Colonic mucosa (tissue), 4 donors: ENCODE data around the gene CCT8. TPM values are rescaled to one million over a fixed set of nuclear protein-coding genes. Genes with fewer than 3 reads are reported as not detected.
A peak's percentile ranks its signal among the peaks of the same experiment; 100 is the strongest.

Source experiments
- DNase-seq: peaks from one replicate; pipeline ENCODE4 v3.0.0-alpha.2; 2020
- H3K27ac ChIP-seq: fragments of 200-600 bp; one replicate; pipeline ENCODE4 v1.8.0; 2021
- H3K27me3 ChIP-seq: fragments of 200-600 bp; one replicate; pipeline ENCODE4 v1.8.0; 2021
- H3K36me3 ChIP-seq: fragments of 200-600 bp; one replicate; pipeline ENCODE4 v1.8.0; 2021
- H3K4me1 ChIP-seq: fragments of 200-600 bp; one replicate; pipeline ENCODE4 v1.8.0; 2021; ENCODE audit warnings: mild to moderate bottlenecking
- H3K4me3 ChIP-seq: fragments of 200-600 bp; one replicate; pipeline ENCODE4 v1.8.0; 2021
- H3K9ac ChIP-seq, 2 donors: one replicate each; pipeline ENCODE4 v1.7.0; 2013; ENCODE audit warnings: control low read depth in 2 of 2, low read depth in 2 of 2, low read length in 2 of 2
- H3K9me3 ChIP-seq: fragments of 200-600 bp; one replicate; pipeline ENCODE4 v1.8.0; 2021
- intact Hi-C: fragments of 100-400 bp; cut with DNase I; formaldehyde crosslinking; loops from one replicate; pipeline ENCODE4 v1.14.1; 2022
- total RNA-seq, 2 donors: library from RNA; stranded (reverse); fragmentation: NEBNext Ultra II Directional in 1 of 2; extraction: Animal tissue kit (Norgen Biotek cat#: 25700) in 1 of 2; gene quantifications; one replicate each; pipeline ENCODE4 v1.2.1, GENCODE V29; 2021
- TF ChIP-seq, protein P1 (sequence below): fragments of 200-600 bp; IDR thresholded peaks from one replicate; pipeline ENCODE4 v1.8.0; 2022; ENCODE audit warnings: antibody characterized with exemption, mild to moderate bottlenecking
- donor health status: healthy.
- donor health status: DM: no; HTN: no; CAD: no.
- donor health status: DM: no; HTN: no; CAD: no.

The CCT8 gene
- total RNA-seq, 2 donors from 2014 or later: 106 to 190 TPM

DNA sequence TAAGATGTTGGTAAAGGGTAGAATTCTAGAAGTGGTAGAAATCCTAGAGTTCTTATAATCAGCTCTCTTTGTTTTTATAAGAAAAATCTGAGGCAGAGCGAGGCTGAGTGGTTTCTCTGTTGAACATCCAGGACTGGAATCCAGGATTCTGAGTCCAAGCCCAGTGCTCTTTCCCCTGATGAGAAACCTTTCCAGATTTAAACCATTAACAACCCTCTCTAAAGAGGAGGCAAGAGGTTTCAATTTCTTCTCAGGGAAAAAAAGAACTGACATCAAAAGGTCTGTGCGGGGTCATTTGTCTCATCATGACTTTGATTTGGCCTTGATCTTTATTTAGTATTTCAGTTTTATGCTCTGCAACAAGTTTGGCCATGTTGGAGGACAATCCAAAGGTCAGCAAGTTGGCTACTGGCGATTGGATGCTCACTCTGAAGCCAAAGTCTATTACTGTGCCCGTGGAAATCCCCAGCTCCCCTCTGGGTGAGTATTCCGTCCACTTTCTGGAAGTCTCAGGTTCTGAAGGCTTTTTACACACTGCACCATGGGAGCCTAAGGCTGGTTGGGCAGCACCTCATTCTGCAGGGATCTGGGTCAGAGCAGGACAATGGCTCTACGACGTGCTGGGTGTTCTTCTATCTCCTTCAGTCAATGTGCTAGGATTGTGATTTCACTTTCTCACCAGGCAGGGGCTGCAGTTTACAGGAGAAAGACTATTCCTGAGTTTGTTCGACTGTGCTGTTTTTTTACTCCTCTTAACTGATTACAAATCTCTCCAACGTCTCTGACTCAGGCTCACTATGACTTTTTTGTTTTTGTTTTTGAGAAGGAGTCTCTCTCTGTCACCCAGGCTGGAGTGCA lies 18.9 kb upstream of the CCT8 start:
- Histone ChIP-seq H3K9ac (no peak overlapping the region), H3K4me3 (no peak overlapping the region), H3K9me3 (no peaks in the 10 kb centered on the region), H3K36me3 (no peaks in the 10 kb centered on the region), H3K27ac (no peak overlapping the region), H3K27me3 (no peaks in the 10 kb centered on the region), H3K4me1 (no peaks in the 10 kb centered on the region)
- DNase-seq: no peak
- intact Hi-C loops: loop anchor here (5.0 kb wide), 1 partner anchor 70 kb away; no protein-coding TSS in a partner anchor
- TF ChIP-seq, protein P1, sequence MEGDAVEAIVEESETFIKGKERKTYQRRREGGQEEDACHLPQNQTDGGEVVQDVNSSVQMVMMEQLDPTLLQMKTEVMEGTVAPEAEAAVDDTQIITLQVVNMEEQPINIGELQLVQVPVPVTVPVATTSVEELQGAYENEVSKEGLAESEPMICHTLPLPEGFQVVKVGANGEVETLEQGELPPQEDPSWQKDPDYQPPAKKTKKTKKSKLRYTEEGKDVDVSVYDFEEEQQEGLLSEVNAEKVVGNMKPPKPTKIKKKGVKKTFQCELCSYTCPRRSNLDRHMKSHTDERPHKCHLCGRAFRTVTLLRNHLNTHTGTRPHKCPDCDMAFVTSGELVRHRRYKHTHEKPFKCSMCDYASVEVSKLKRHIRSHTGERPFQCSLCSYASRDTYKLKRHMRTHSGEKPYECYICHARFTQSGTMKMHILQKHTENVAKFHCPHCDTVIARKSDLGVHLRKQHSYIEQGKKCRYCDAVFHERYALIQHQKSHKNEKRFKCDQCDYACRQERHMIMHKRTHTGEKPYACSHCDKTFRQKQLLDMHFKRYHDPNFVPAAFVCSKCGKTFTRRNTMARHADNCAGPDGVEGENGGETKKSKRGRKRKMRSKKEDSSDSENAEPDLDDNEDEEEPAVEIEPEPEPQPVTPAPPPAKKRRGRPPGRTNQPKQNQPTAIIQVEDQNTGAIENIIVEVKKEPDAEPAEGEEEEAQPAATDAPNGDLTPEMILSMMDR: no peak

DNA sequence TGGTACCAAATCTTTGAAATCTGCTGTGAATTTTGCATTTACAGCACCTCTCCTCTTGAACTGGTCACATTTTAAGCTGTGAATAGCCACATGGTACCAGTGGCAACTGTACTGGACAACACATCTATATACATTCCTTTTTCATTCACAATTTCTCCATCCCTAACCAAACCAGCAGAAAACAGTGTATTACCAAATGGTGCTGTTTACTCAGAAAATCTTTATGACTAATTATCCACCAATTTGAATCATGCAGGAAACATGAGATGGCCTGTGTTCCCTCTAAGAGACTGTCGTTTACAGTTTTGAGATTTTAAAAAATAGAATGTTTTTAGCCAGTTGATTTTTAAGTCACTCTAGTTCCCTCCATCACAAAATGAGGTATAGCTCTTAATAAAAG lies 17.6 kb upstream of the CCT8 start:
- DNase-seq: no peak
- TF ChIP-seq, protein P1: no peak
- Histone ChIP-seq H3K9ac (peak overlapping the region in 1 of 2 donors; percentile 9), H3K9me3 (no peaks in the 10 kb centered on the region), H3K4me3 (no peak overlapping the region), H3K36me3 (no peaks in the 10 kb centered on the region), H3K4me1 (no peaks in the 10 kb centered on the region), H3K27ac (no peak overlapping the region), H3K27me3 (no peaks in the 10 kb centered on the region)
- intact Hi-C loops: loop anchor here (2.0 to 5.0 kb wide), 2 partner anchors 71 to 282 kb away; no protein-coding TSS in a partner anchor

DNA sequence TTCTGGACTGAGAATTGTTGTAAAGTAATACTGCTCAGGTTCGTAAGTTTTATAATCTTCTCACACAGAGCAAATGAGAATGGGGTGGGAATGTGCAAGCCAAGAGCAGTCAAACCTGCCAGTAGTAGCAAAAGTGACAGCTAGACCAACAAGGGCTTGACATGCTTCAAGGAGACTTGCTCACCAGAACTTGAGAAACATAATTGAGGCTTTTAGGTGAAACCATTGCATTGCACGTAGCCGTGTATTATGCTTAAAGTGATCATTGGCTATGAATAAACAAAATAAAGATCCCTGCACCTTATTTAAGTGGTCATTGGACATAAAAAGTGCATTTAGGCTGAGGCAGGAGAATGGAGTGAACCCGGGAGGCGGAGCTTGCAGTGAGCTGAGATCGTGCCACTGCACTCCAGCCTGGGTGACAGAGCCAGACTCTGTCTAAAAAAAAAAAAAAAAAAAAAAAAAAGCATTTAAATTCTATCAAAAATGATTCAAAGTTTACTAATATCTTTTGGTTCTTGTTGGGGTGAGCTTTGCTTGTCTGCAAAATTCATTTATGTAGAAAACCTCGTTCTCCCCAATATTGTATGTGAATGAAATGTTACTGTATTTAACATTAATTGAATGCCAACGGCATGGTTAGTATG lies 11.8 kb upstream of the CCT8 start:
- H3K27me3 ChIP-seq: no peaks in the 10 kb centered on the region
- H3K36me3 ChIP-seq: no peaks in the 10 kb centered on the region
- TF ChIP-seq, protein P1: no peak
- no peak overlapping the region for H3K4me3 ChIP-seq
- no peaks in the 10 kb centered on the region for H3K4me1 ChIP-seq
- H3K27ac ChIP-seq: no peak overlapping the region
- DNase-seq: no peak
- H3K9me3 ChIP-seq: no peaks in the 10 kb centered on the region
- intact Hi-C loops: loop anchor here (10.0 kb wide), 1 partner anchor 770 kb away; no protein-coding TSS in a partner anchor
- no peak overlapping the region for H3K9ac ChIP-seq

DNA sequence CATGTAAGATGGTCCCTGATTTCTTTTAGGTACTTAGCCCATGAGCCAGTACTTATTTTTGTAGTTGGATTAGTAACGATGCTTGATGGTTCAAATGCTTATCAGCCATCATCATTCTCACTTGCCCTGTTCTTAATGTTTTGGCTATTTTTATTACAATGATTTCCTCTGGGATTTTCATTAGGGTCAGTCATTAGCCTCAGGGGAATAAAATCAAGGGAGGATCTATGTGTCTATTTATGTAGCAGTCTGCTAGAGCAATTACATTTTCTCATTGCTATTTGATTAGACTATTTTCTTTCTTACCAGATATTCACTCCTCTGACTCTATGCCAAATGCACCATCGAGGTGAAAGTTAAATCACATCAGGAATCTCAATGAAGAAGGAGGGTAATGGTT lies 10.9 kb upstream of the CCT8 start:
- Histone ChIP-seq H3K27me3 (no peaks in the 10 kb centered on the region), H3K27ac (no peak overlapping the region), H3K9ac (no peak overlapping the region), H3K36me3 (no peaks in the 10 kb centered on the region), H3K4me3 (no peak overlapping the region), H3K4me1 (no peaks in the 10 kb centered on the region), H3K9me3 (no peaks in the 10 kb centered on the region)
- intact Hi-C loops: loop anchor here (10.0 kb wide), 1 partner anchor 770 kb away; no protein-coding TSS in a partner anchor
- TF ChIP-seq, protein P1: no peak
- DNase-seq: no peak

DNA sequence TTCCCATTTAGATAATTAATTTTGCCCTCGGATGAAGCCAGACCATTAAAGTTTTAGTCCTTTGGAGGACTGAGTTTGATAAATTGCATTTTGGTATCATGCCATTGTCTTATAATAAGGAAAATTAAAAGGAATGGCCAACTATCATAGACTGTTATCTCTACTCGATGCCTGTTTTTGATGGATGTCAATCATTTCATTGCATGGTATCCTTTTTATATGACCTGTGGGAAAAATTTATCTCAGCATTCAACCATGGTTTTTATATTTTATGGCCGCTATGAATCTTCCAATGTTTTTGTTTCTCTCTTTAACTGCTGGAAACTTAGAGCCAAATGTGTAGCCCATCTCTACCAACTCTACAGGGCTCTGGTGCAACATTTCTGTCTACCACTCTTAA lies 9.9 kb upstream of the CCT8 start:
- intact Hi-C loops: loop anchor here (10.0 kb wide), 1 partner anchor 771 kb away; no protein-coding TSS in a partner anchor
- TF ChIP-seq, protein P1: no peak
- no peak overlapping the region for H3K27ac ChIP-seq

More for the DNA sequence above, 9.9 kb upstream of the CCT8 start:
- H3K9ac ChIP-seq: no peak overlapping the region
- H3K4me3 ChIP-seq: no peak overlapping the region
- H3K36me3 ChIP-seq: no peaks in the 10 kb centered on the region
- no peaks in the 10 kb centered on the region for H3K9me3 ChIP-seq
- H3K4me1 ChIP-seq: no peaks in the 10 kb centered on the region
- H3K27me3 ChIP-seq: no peaks in the 10 kb centered on the region
- no peak for DNase-seq
